GM19239 (cell line): ENCODE measurements around the gene SERINC2.

Experiments used
- DNase-seq: peaks from one replicate; pipeline ENCODE4 v3.0.0; 2011; ENCODE audit warnings: low spot score; ENCODE audit not compliant: insufficient read length
- FAIRE-seq: peaks from 2 replicates; lab custom pipeline; 2011; peaks lifted over from hg19 to GRCh38; lab: Jason Lieb, UNC

Gene SERINC2

GRCh38 chr1:31412732-31413404 lies at the start of gene SERINC2:
Gene SERINC2 (plus strand): TSS chr1:31413213. CDS start chr1:31413266, 53 bp downstream.
- DNase-seq (peak; percentile 71), FAIRE-seq (no peak)

- DNase-seq, result no peak
- FAIRE-seq, result no peak
Measured at GRCh38 chr1:31364561-31365250, 48.3 kb upstream of the SERINC2 start.

GRCh38 chr1:31366796-31367195 lies 46.2 kb upstream of the SERINC2 start:
- DNase-seq (no peak), FAIRE-seq (no peak)

- FAIRE-seq, result no peak
Measured at GRCh38 chr1:31368611-31369107, 44.4 kb upstream of the SERINC2 start.

GRCh38 chr1:31370021-31370420 lies 43.0 kb upstream of the SERINC2 start:
- FAIRE-seq, result no peak
- DNase-seq, result no peak

More at GRCh38 chr1:31368611-31369107, 44.4 kb upstream of the SERINC2 start:
- no peak for DNase-seq

GRCh38 chr1:31370565-31370964 lies 42.4 kb upstream of the SERINC2 start:
- FAIRE-seq (no peak), DNase-seq (no peak)

- FAIRE-seq (no peak), DNase-seq (no peak)
Measured at GRCh38 chr1:31371121-31371959, 41.7 kb upstream of the SERINC2 start.

GRCh38 chr1:31372051-31372450 lies 41.0 kb upstream of the SERINC2 start:
- FAIRE-seq, result no peak
- no peak for DNase-seq

GRCh38 chr1:31372751-31373055 lies 40.3 kb upstream of the SERINC2 start:
- DNase-seq, result no peak
- no peak for FAIRE-seq

- peak; percentile 31 for FAIRE-seq
Measured at GRCh38 chr1:31373056-31373896, 39.7 kb upstream of the SERINC2 start, which contains the start of gene FABP3. Gene FABP3 (minus strand): TSS chr1:31373076. CDS start chr1:31373014, 62 bp downstream.

GRCh38 chr1:31373897-31374486 lies 39.0 kb upstream of the SERINC2 start:
- DNase-seq (no peak), FAIRE-seq (no peak)

More at GRCh38 chr1:31373056-31373896, 39.7 kb upstream of the SERINC2 start, which contains the start of gene FABP3:
- peak; percentile 28 for DNase-seq

- DNase-seq (no peak), FAIRE-seq (no peak)
Measured at GRCh38 chr1:31374511-31375196, 38.4 kb upstream of the SERINC2 start.

- DNase-seq, result no peak
- FAIRE-seq, result no peak
Measured at GRCh38 chr1:31376375-31377134, 36.5 kb upstream of the SERINC2 start.

- no peak for DNase-seq
Measured at GRCh38 chr1:31377364-31377863, 35.6 kb upstream of the SERINC2 start.

GRCh38 chr1:31378001-31378400 lies 35.0 kb upstream of the SERINC2 start:
- no peak for FAIRE-seq
- DNase-seq, result no peak

More at GRCh38 chr1:31377364-31377863, 35.6 kb upstream of the SERINC2 start:
- no peak for FAIRE-seq

- FAIRE-seq, result no peak
- no peak for DNase-seq
Measured at GRCh38 chr1:31380181-31380580, 32.8 kb upstream of the SERINC2 start.

- no peak for DNase-seq
- no peak for FAIRE-seq
Measured at GRCh38 chr1:31381394-31382294, 31.4 kb upstream of the SERINC2 start.
